ENCODE measurements around the gene PTPRS.

PTPRS gene

DNA sequence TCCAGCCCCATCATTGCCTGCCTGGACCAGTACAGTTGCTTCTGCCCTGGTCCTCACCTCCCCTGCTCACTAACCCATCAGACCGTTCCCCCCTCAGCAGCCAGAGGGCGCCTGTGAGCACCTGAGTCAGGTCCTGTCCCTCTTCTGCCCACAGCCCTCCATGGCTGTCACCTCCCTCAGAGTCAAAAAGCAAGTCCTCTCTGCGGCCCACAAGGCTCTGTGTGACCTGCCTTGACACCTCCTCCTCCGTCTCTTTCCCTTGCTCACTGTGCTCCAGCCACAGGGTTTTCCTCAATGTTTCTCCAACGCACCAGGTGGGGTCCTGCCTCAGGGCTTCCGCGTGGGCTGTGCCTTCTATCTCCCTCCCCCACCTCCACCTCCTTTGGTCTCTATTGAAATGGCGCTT, 29.4 kb upstream of the PTPRS start:
- ChIA-PET POLR2A (no interaction called here), CTCF (interaction anchor here (0.5 to 0.6 kb wide), 2 partner anchors 421 to 560 kb away, joined by 3 read pairs; no protein-coding TSS in a partner anchor)
- H3K4me1 ChIP-seq (ENCODE audit: control insufficient read depth, insufficient read depth, low read length), result no peaks in the 10 kb centered on the region
- H3K4me3 ChIP-seq (ENCODE audit: low read depth, low read length), result no peak overlapping the region
- no peaks in the 10 kb centered on the region for H3K36me3 ChIP-seq (ENCODE audit: control insufficient read depth in 2 of 2, insufficient read depth in 1 of 2, low read length in 2 of 2)
- no peaks in the 10 kb centered on the region for H3K9me3 ChIP-seq (ENCODE audit: control insufficient read depth, insufficient read depth, low read depth, low read length)
- H3K27ac ChIP-seq (ENCODE audit: extremely low read depth, low read depth, low read length), result no peak overlapping the region
- TF ChIP-seq ZNF561 (tag by site-specific recombination; IDR thresholded peaks at IDR 0.05; ENCODE audit: borderline replicate concordance) (no peak), ZNF112 (tag by site-specific recombination; IDR thresholded peaks at IDR 0.05) (no peak), MYNN (tag by site-specific recombination; IDR thresholded peaks at IDR 0.05; ENCODE audit: borderline replicate concordance) (no peak), ZNF341 (tag by site-specific recombination; IDR thresholded peaks at IDR 0.05; ENCODE audit: low read depth) (peak; percentile 78), ZNF548 (tag by site-specific recombination; IDR thresholded peaks at IDR 0.05) (no peak), ZNF48 (tag by site-specific recombination; IDR thresholded peaks at IDR 0.05) (no peak), ZNF362 (tag by site-specific recombination; IDR thresholded peaks at IDR 0.05) (no peak), SP7 (tag by site-specific recombination; IDR thresholded peaks at IDR 0.05) (0 out of 2 replicates have a peak, but pooled peaks have one; percentile 34), ZEB2 (tag by site-specific recombination; IDR thresholded peaks at IDR 0.05) (no peak), ZFHX2 (tag by site-specific recombination; conservative IDR thresholded peaks at IDR 0.05) (peak; percentile 87), ZNF416 (tag by site-specific recombination; IDR thresholded peaks at IDR 0.05) (no peak), EGR2 (tag by site-specific recombination; IDR thresholded peaks at IDR 0.05; ENCODE audit: low read depth) (peak; percentile 90), ZNF521 (tag by site-specific recombination; IDR thresholded peaks at IDR 0.05) (no peak), ZNF16 (tag by site-specific recombination; IDR thresholded peaks at IDR 0.05; ENCODE audit: low read depth) (peak; percentile 97), ZNF658 (tag by site-specific recombination; IDR thresholded peaks at IDR 0.05) (no peak), GFI1B (tag by site-specific recombination; IDR thresholded peaks at IDR 0.05) (no peak), ZNF639 (tag by site-specific recombination; IDR thresholded peaks at IDR 0.05) (no peak), ZNF175 (tag by site-specific recombination; IDR thresholded peaks at IDR 0.05) (no peak), GLIS2 (tag by site-specific recombination; IDR thresholded peaks at IDR 0.05) (peak; percentile 42; the same call in 1 of the 2 replicates), SP2 (tag by site-specific recombination; IDR thresholded peaks at IDR 0.05) (0 out of 2 replicates have a peak, but pooled peaks have one; percentile 19), IKZF3 (tag by site-specific recombination; IDR thresholded peaks at IDR 0.05) (no peak), ZNF114 (tag by site-specific recombination; IDR thresholded peaks at IDR 0.05) (no peak), SP3 (tag by site-specific recombination; IDR thresholded peaks at IDR 0.05) (0 out of 2 replicates have a peak, but pooled peaks have one; percentile 29)
- TF ChIP-seq, protein P1, sequence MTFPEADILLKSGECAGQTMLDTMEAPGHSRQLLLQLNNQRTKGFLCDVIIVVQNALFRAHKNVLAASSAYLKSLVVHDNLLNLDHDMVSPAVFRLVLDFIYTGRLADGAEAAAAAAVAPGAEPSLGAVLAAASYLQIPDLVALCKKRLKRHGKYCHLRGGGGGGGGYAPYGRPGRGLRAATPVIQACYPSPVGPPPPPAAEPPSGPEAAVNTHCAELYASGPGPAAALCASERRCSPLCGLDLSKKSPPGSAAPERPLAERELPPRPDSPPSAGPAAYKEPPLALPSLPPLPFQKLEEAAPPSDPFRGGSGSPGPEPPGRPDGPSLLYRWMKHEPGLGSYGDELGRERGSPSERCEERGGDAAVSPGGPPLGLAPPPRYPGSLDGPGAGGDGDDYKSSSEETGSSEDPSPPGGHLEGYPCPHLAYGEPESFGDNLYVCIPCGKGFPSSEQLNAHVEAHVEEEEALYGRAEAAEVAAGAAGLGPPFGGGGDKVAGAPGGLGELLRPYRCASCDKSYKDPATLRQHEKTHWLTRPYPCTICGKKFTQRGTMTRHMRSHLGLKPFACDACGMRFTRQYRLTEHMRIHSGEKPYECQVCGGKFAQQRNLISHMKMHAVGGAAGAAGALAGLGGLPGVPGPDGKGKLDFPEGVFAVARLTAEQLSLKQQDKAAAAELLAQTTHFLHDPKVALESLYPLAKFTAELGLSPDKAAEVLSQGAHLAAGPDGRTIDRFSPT (tag by site-specific recombination; IDR thresholded peaks at IDR 0.05), result no peak
- TF ChIP-seq, protein P2, sequence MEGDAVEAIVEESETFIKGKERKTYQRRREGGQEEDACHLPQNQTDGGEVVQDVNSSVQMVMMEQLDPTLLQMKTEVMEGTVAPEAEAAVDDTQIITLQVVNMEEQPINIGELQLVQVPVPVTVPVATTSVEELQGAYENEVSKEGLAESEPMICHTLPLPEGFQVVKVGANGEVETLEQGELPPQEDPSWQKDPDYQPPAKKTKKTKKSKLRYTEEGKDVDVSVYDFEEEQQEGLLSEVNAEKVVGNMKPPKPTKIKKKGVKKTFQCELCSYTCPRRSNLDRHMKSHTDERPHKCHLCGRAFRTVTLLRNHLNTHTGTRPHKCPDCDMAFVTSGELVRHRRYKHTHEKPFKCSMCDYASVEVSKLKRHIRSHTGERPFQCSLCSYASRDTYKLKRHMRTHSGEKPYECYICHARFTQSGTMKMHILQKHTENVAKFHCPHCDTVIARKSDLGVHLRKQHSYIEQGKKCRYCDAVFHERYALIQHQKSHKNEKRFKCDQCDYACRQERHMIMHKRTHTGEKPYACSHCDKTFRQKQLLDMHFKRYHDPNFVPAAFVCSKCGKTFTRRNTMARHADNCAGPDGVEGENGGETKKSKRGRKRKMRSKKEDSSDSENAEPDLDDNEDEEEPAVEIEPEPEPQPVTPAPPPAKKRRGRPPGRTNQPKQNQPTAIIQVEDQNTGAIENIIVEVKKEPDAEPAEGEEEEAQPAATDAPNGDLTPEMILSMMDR (tag by site-specific recombination; IDR thresholded peaks at IDR 0.05), result peak; percentile 78
- TF ChIP-seq, protein P3, sequence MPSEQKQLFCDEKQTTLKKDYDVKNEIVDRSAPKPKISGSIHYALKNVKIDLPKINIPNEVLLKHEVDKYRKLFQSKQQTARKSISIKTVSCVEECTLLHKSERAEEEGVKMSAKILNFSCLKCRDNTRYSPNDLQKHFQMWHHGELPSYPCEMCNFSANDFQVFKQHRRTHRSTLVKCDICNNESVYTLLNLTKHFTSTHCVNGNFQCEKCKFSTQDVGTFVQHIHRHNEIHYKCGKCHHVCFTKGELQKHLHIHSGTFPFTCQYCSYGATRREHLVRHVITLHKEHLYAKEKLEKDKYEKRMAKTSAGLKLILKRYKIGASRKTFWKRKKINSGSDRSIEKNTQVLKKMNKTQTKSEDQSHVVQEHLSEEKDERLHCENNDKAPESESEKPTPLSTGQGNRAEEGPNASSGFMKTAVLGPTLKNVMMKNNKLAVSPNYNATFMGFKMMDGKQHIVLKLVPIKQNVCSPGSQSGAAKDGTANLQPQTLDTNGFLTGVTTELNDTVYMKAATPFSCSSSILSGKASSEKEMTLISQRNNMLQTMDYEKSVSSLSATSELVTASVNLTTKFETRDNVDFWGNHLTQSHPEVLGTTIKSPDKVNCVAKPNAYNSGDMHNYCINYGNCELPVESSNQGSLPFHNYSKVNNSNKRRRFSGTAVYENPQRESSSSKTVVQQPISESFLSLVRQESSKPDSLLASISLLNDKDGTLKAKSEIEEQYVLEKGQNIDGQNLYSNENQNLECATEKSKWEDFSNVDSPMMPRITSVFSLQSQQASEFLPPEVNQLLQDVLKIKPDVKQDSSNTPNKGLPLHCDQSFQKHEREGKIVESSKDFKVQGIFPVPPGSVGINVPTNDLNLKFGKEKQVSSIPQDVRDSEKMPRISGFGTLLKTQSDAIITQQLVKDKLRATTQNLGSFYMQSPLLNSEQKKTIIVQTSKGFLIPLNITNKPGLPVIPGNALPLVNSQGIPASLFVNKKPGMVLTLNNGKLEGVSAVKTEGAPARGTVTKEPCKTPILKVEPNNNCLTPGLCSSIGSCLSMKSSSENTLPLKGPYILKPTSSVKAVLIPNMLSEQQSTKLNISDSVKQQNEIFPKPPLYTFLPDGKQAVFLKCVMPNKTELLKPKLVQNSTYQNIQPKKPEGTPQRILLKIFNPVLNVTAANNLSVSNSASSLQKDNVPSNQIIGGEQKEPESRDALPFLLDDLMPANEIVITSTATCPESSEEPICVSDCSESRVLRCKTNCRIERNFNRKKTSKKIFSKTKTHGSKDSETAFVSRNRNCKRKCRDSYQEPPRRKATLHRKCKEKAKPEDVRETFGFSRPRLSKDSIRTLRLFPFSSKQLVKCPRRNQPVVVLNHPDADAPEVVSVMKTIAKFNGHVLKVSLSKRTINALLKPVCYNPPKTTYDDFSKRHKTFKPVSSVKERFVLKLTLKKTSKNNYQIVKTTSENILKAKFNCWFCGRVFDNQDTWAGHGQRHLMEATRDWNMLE (tag by site-specific recombination; conservative IDR thresholded peaks at IDR 0.05; ENCODE audit: low read depth), result no peak
